Mesothelial cell of epicardium (in vitro differentiated cells): ENCODE measurements around the gene ADGRF4. TPM values are rescaled to one million over a fixed set of nuclear protein-coding genes. Genes with fewer than 3 reads are reported as not detected.
A peak's percentile ranks its signal among the peaks of the same experiment; 100 is the strongest.

Source experiments
- DNase-seq, 2 experiments: peaks; one replicate each; pipeline ENCODE4 v3.0.0; 2021; ENCODE audit warnings: low spot score in 2 of 2; ENCODE audit not compliant: unreplicated experiment in 2 of 2
- H3K27ac Mint-ChIP-seq: 2 replicates; pipeline ENCODE4 v1.8.0; 2021; ENCODE audit warnings: mixed read lengths
- H3K27me3 Mint-ChIP-seq: 2 replicates; pipeline ENCODE4 v1.8.0; 2021; ENCODE audit warnings: low read depth, mixed read lengths
- H3K36me3 Mint-ChIP-seq: 2 replicates; pipeline ENCODE4 v1.8.0; 2021; ENCODE audit warnings: mixed read lengths
- H3K4me1 Mint-ChIP-seq: 2 replicates; pipeline ENCODE4 v1.8.0; 2021; ENCODE audit warnings: mixed read lengths
- H3K4me3 Mint-ChIP-seq: 2 replicates; pipeline ENCODE4 v1.8.0; 2021; ENCODE audit warnings: mild to moderate bottlenecking, moderate library complexity, mixed read lengths
- H3K9me3 Mint-ChIP-seq: 2 replicates; pipeline ENCODE4 v1.8.0; 2021; ENCODE audit warnings: mixed read lengths
- total RNA-seq: library from RNA; stranded (reverse); gene quantifications from 3 replicates; pipeline ENCODE4 v1.2.1, GENCODE V29; 2021
- TF ChIP-seq, protein P1 (sequence below): fragments of 200-600 bp; sonication (generic); IDR thresholded peaks from one replicate; pipeline ENCODE4 v1.5.0; 2021; ENCODE audit warnings: antibody characterized with exemption; ENCODE audit not compliant: unreplicated experiment

Gene ADGRF4
- total RNA-seq, 1 donor from 2014 or later: 1.3 TPM

DNA sequence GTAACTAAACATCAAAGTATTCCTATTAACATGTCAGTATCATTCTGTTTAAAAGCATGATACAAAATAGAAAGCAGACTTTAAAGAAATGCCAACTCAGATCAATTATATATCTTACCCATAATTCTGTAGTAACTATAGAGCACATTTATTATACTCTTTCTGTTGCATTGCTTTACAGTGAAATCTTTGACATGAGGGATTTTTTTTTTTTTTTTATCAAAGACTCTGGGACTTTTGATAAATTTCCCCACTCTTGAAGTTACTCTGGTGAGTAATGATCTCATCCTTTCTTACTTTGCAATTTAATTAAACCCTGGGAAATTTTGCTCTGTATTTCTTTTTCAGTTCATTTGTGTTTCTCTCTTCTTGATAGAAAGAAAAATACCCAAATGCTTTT is 17.4 kb downstream of the ADGRF4 start:
- H3K4me1 Mint-ChIP-seq: peaks cover 10% of the 10 kb centered on the region
- TF ChIP-seq, protein P1, sequence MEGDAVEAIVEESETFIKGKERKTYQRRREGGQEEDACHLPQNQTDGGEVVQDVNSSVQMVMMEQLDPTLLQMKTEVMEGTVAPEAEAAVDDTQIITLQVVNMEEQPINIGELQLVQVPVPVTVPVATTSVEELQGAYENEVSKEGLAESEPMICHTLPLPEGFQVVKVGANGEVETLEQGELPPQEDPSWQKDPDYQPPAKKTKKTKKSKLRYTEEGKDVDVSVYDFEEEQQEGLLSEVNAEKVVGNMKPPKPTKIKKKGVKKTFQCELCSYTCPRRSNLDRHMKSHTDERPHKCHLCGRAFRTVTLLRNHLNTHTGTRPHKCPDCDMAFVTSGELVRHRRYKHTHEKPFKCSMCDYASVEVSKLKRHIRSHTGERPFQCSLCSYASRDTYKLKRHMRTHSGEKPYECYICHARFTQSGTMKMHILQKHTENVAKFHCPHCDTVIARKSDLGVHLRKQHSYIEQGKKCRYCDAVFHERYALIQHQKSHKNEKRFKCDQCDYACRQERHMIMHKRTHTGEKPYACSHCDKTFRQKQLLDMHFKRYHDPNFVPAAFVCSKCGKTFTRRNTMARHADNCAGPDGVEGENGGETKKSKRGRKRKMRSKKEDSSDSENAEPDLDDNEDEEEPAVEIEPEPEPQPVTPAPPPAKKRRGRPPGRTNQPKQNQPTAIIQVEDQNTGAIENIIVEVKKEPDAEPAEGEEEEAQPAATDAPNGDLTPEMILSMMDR: no peak
- peak overlapping the region; percentile 10 for H3K27ac Mint-ChIP-seq
- H3K36me3 Mint-ChIP-seq: no peaks in the 10 kb centered on the region
- peaks cover 10% of the 10 kb centered on the region for H3K9me3 Mint-ChIP-seq
- H3K27me3 Mint-ChIP-seq: no peaks in the 10 kb centered on the region
- no peak for DNase-seq
- H3K4me3 Mint-ChIP-seq: no peak overlapping the region

GRCh38 chr6:47716207-47716606 is 17.8 kb downstream of the ADGRF4 start:
- no peaks in the 10 kb centered on the region for H3K27me3 Mint-ChIP-seq
- TF ChIP-seq, protein P1: no peak
- no peak overlapping the region for H3K4me3 Mint-ChIP-seq
- H3K36me3 Mint-ChIP-seq: no peaks in the 10 kb centered on the region
- H3K4me1 Mint-ChIP-seq: peaks cover 10% of the 10 kb centered on the region
- H3K27ac Mint-ChIP-seq: peak overlapping the region; percentile 10
- no peak for DNase-seq
- peaks cover 10% of the 10 kb centered on the region for H3K9me3 Mint-ChIP-seq

DNA sequence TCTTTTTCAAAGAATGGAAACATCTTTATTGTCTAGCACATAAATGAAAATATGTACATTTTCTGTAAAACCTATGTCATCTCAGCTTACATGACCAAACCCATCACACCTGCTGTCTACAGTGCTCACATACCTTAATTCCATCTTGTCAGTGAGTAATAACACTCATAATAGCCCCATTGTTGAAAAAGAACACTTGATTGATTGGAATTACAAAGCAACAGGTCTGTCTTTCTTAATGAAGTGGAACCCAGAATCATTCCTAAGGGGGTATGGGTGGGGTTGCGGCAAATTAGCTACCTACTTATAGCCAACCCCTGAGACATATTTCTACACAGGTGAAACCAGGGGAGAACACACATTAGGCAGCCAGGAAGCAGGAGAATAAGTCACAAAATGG is 20.2 kb downstream of the ADGRF4 start:
- peaks cover 10% of the 10 kb centered on the region for H3K9me3 Mint-ChIP-seq
- DNase-seq: no peak
- H3K36me3 Mint-ChIP-seq: no peaks in the 10 kb centered on the region
- H3K4me1 Mint-ChIP-seq: peaks cover 14% of the 10 kb centered on the region
- TF ChIP-seq, protein P1: no peak
- H3K27ac Mint-ChIP-seq: no peak overlapping the region
- no peaks in the 10 kb centered on the region for H3K27me3 Mint-ChIP-seq
- no peak overlapping the region for H3K4me3 Mint-ChIP-seq

GRCh38 chr6:47721189-47721588 is 22.8 kb downstream of the ADGRF4 start:
- Mint-ChIP-seq H3K27ac (no peak overlapping the region), H3K27me3 (no peaks in the 10 kb centered on the region), H3K4me3 (no peak overlapping the region), H3K9me3 (peaks cover 10% of the 10 kb centered on the region), H3K36me3 (no peaks in the 10 kb centered on the region), H3K4me1 (peaks cover 8% of the 10 kb centered on the region)
- TF ChIP-seq, protein P1: no peak
- DNase-seq: no peak

DNA sequence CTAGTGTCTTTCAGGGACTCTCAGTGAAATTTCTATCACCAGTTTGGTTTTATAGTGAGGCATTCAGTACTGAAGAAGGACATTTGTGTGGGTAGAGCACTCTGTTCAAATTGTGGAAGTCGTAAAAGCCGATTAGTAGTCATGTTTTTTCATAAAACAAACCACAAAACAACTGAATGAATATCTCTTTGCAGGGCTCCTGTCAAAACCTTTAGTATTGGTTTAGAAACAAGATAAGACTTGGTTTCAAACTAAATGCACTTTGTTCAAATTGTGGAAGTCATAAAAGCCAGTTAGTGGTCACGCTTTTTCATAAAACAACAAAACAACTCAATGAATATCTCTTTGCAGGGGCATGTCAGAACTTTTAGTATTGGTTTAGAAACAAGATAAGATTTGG is 23.8 kb downstream of the ADGRF4 start:
- H3K27me3 Mint-ChIP-seq: no peaks in the 10 kb centered on the region
- H3K4me1 Mint-ChIP-seq: peaks cover 5% of the 10 kb centered on the region
- TF ChIP-seq, protein P1: no peak
- H3K27ac Mint-ChIP-seq: no peak overlapping the region
- H3K9me3 Mint-ChIP-seq: peaks cover 10% of the 10 kb centered on the region
- H3K4me3 Mint-ChIP-seq: no peak overlapping the region
- no peaks in the 10 kb centered on the region for H3K36me3 Mint-ChIP-seq
- no peak for DNase-seq

DNA sequence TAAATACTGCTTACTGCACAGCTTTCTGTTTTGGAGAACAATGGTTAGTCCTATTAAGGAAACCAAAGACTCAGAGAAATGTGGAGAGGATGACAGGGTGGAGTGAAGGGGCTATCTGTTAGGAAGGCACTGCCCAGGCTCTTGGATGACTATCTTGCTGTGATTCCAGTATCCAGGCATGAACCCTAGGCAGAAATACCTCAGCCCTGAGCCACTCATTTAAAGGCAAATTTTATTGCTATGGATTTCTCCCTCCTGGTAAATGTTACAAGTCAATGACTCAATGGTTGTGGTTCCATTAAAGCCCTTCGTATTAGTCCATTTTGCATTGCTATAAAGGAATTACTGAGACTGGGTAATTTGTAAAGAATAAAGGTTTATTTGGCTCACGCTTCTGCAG is 25.9 kb downstream of the ADGRF4 start:
- Mint-ChIP-seq H3K9me3 (peaks cover 6% of the 10 kb centered on the region), H3K36me3 (no peaks in the 10 kb centered on the region), H3K4me1 (peaks cover 5% of the 10 kb centered on the region), H3K27ac (no peak overlapping the region), H3K4me3 (no peak overlapping the region), H3K27me3 (no peaks in the 10 kb centered on the region)
- TF ChIP-seq, protein P1: no peak
- DNase-seq: no peak
